Testis (tissue), 3 donors: Measurements from ENCODE around the gene PLK3. TPM values are rescaled to one million over a fixed set of nuclear protein-coding genes. Genes with fewer than 3 reads are reported as not detected.

Experiments
- DNase-seq: peaks from one replicate; pipeline ENCODE4 v3.0.0-alpha.2; 2019
- H3K27ac ChIP-seq, 2 donors: fragments of 200-600 bp; sonication (generic); one replicate each; pipeline ENCODE4 v1.5.1; 2019
- H3K27me3 ChIP-seq: fragments of 200-600 bp; sonication (generic); one replicate; pipeline ENCODE4 v1.5.1; 2019
- H3K36me3 ChIP-seq: fragments of 200-600 bp; sonication (generic); one replicate; pipeline ENCODE4 v1.5.1; 2017; ENCODE audit warnings: low read depth; ENCODE audit errors: missing control alignments
- H3K4me1 ChIP-seq: fragments of 200-600 bp; sonication (generic); one replicate; pipeline ENCODE4 v1.5.1; 2019
- H3K4me3 ChIP-seq, 2 donors: fragments of 200-600 bp; sonication (generic); one replicate each; pipeline ENCODE4 v1.5.1; 2017 to 2019
- H3K9me3 ChIP-seq: fragments of 200-600 bp; sonication (generic); one replicate; pipeline ENCODE4 v1.5.1; 2017
- CTCF ChIP-seq, 3 experiments: fragments of 450-650 bp in 2 of 3; fragments of 200-600 bp in 1 of 3; sonication (generic) in 1 of 3; IDR thresholded peaks; one replicate each; pipeline ENCODE4 v1.5.1; 2016 to 2019; ENCODE audit warnings: antibody characterized with exemption in 3 of 3, mild to moderate bottlenecking in 2 of 3, moderate library complexity in 1 of 3
- POLR2A ChIP-seq: fragments of 450-650 bp; IDR thresholded peaks from one replicate; pipeline ENCODE4 v1.6.1; 2017; ENCODE audit warnings: antibody characterized with exemption, mild to moderate bottlenecking, moderate library complexity
- WGBS, 2 donors: methylation state at CpG; one replicate each; pipeline ENCODE4 v1.1.5; 2018; 5-methylcytosine and 5-hydroxymethylcytosine counted together
- intact Hi-C: fragments of 100-400 bp; cut with DNase I; formaldehyde crosslinking; loops from one replicate; pipeline ENCODE4 v1.15.1; 2023; ENCODE audit warnings: low total_unique reads
- polyA plus RNA-seq: library from polyadenylated mRNA; stranded (reverse); fragments of 350-450 nt; fragmentation: Illumina TruSeq; extraction: RNeasy Lipid Tissue Mini Kit (QIAGEN cat#74804); gene quantifications from one replicate; pipeline ENCODE4 v1.2.3, GENCODE V29; 2014; ENCODE audit warnings: low read depth, low replicate concordance; ENCODE audit not compliant: insufficient read depth
- total RNA-seq, 2 donors: library from RNA; depleted of rRNA; stranded (reverse); fragments of >200 nt; gene quantifications; one replicate each; pipeline ENCODE4 v1.2.3, GENCODE V29; 2016

The PLK3 gene
- total and polyA plus RNA-seq, 3 donors from 2014 or later: 7.2 to 17.2 (median 16.4) TPM

- intact Hi-C loops: no loop called here
- H3K36me3 ChIP-seq: no peaks in the 10 kb centered on the region
- no peaks in the 10 kb centered on the region for H3K27me3 ChIP-seq
- H3K9me3 ChIP-seq: no peaks in the 10 kb centered on the region
- 72 to 81% methylated on average over 7 to 9 of the region's 9 CpGs for WGBS, 2 donors
- H3K27ac ChIP-seq: peak overlapping the region in 1 of 2 donors; percentile 41
- H3K4me3 ChIP-seq: no peak overlapping the region
- DNase-seq: no peak
- H3K4me1 ChIP-seq: peaks cover 19% of the 10 kb centered on the region
- TF ChIP-seq CTCF (IDR thresholded peaks at IDR 0.05) (no peak), POLR2A (no peak)
These were observed 13.2 kb upstream of the PLK3 start for GRCh38 chr1:44786841-44787426.

- peaks cover 19% of the 10 kb centered on the region for H3K4me1 ChIP-seq
- intact Hi-C loops: no loop called here
- DNase-seq: no peak
- H3K27me3 ChIP-seq: no peaks in the 10 kb centered on the region
- no peaks in the 10 kb centered on the region for H3K9me3 ChIP-seq
- H3K36me3 ChIP-seq: no peaks in the 10 kb centered on the region
- H3K27ac ChIP-seq: no peak overlapping the region
- whole genome bisulfite sequencing, 2 donors: 94 to 97% methylated on average over 10 of the region's 10 CpGs
- no peak overlapping the region for H3K4me3 ChIP-seq
- TF ChIP-seq POLR2A: no peak
- no peak for TF ChIP-seq CTCF (IDR thresholded peaks at IDR 0.05)
These were observed 12.7 kb upstream of the PLK3 start for GRCh38 chr1:44787506-44787905.

GRCh38 chr1:44788120-44788860 is 11.9 kb upstream of the PLK3 start, which contains the start of gene BEST4:
Gene BEST4 (minus strand): TSS chr1:44788170. CDS start chr1:44787705, 465 bp downstream.
- 89 to 92% methylated on average over 8 to 9 of the region's 9 CpGs for whole genome bisulfite sequencing, 2 donors
- no peaks in the 10 kb centered on the region for H3K9me3 ChIP-seq
- no peaks in the 10 kb centered on the region for H3K36me3 ChIP-seq
- intact Hi-C loops: no loop called here
- no peak within 1 kb of the TSS for H3K27ac ChIP-seq
- no peak within 1 kb of the TSS for H3K4me3 ChIP-seq
- DNase-seq: no peak
- no peak for TF ChIP-seq POLR2A
- no peak for TF ChIP-seq CTCF (IDR thresholded peaks at IDR 0.05)
- H3K27me3 ChIP-seq: no peaks in the 10 kb centered on the region
- peaks cover 20% of the 10 kb centered on the region for H3K4me1 ChIP-seq

GRCh38 chr1:44790968-44791801 is 9.0 kb upstream of the PLK3 start:
- H3K4me1 ChIP-seq: peaks cover 7% of the 10 kb centered on the region
- H3K4me3 ChIP-seq: no peak overlapping the region
- H3K27me3 ChIP-seq: no peaks in the 10 kb centered on the region
- TF ChIP-seq CTCF (IDR thresholded peaks at IDR 0.05): no peak
- no peak for TF ChIP-seq POLR2A
- no peaks in the 10 kb centered on the region for H3K36me3 ChIP-seq
- 79 to 82% methylated on average over 5 to 7 of the region's 7 CpGs for WGBS, 2 donors
- no peaks in the 10 kb centered on the region for H3K9me3 ChIP-seq
- intact Hi-C loops: no loop called here
- no peak for DNase-seq
- no peak overlapping the region for H3K27ac ChIP-seq
